IMR-90 (cell line): Measurements from ENCODE around the gene MACF1. TPM values are rescaled to one million over a fixed set of nuclear protein-coding genes. Genes with fewer than 3 reads are reported as not detected.
"Not testable (repeated sequence)": the region's sequence is repeated elsewhere in the genome, so short reads cannot be mapped to it uniquely, and the experiment has no call there.

ENCODE experiments used
- ATAC-seq: fragments of 200-7000 bp; cut with Tn5 transposase; 2 replicates; pipeline ENCODE4 v1.9.1; 2020; ENCODE audit warnings: low read depth, mild to moderate bottlenecking, moderate library complexity
- BruUV-seq: library from RNA; stranded (reverse); fragments of 400-500 nt; replicated peaks from 2 replicates; lab custom pipeline; 2021; lab: Mats Ljungman, UMichigan
- CTCF ChIA-PET: fragments of 300-600 bp; formaldehyde crosslinking; extraction: SDS; loops from one replicate; lab custom pipeline; 2021; ENCODE audit warnings: antibody characterized with exemption; lab: Yijun Ruan, JAX
- POLR2A ChIA-PET: fragments of 300-600 bp; sonication (Branson Sonifier 250); formaldehyde crosslinking; loops from one replicate; lab custom pipeline; 2022; ENCODE audit warnings: antibody characterized with exemption; ENCODE audit not compliant: unreplicated experiment; lab: Charles Lee
- DNase-seq: peaks from one replicate; pipeline ENCODE4 v3.0.0; 2013
- H2AFZ ChIP-seq: replicated peaks from 2 replicates; pipeline ENCODE3; 2013; ENCODE audit warnings: low read length, mild to moderate bottlenecking; ENCODE audit not compliant: poor library complexity
- H2AK5ac ChIP-seq: 2 replicates; pipeline ENCODE4 v1.6.1; 2013; ENCODE audit warnings: low read depth, low read length, inconsistent platforms
- H2AK9ac ChIP-seq: replicated peaks from 2 replicates; pipeline ENCODE3; 2013; ENCODE audit warnings: mild to moderate bottlenecking, low read depth, low read length, moderate library complexity; ENCODE audit not compliant: poor library complexity
- H2BK120ac ChIP-seq: 2 replicates; pipeline ENCODE4 v1.6.1; 2013; ENCODE audit warnings: low read depth, low read length, inconsistent platforms
- H2BK15ac ChIP-seq: 3 replicates; pipeline ENCODE4 v1.6.1; 2013; ENCODE audit warnings: low read depth, low read length, inconsistent platforms
- H2BK20ac ChIP-seq: 2 replicates; pipeline ENCODE4 v1.6.1; 2013; ENCODE audit warnings: low read depth, mild to moderate bottlenecking, inconsistent platforms, low read length, moderate library complexity
- H2BK5ac ChIP-seq: 2 replicates; pipeline ENCODE4 v1.6.1; 2013; ENCODE audit warnings: mild to moderate bottlenecking, low read depth, low read length, inconsistent platforms; ENCODE audit not compliant: poor library complexity, severe bottlenecking
- H3K14ac ChIP-seq: replicated peaks from 2 replicates; pipeline ENCODE4 v1.6.1; 2013; ENCODE audit warnings: low read depth, low read length, inconsistent platforms
- H3K18ac ChIP-seq: 2 replicates; pipeline ENCODE4 v1.6.1; 2013; ENCODE audit warnings: low read depth, low read length, control low read depth
- H3K23ac ChIP-seq: 2 replicates; pipeline ENCODE4 v1.6.1; 2013; ENCODE audit warnings: low read depth, low read length, inconsistent platforms
- H3K27ac ChIP-seq: 2 replicates; pipeline ENCODE4 v1.5.1; 2013; ENCODE audit warnings: mild to moderate bottlenecking, control low read depth, low read length; ENCODE audit not compliant: insufficient read depth
- H3K27me3 ChIP-seq: 2 replicates; pipeline ENCODE4 v1.6.1; 2013; ENCODE audit warnings: low read length; ENCODE audit not compliant: control insufficient read depth, insufficient read depth
- H3K36me3 ChIP-seq: 2 replicates; pipeline ENCODE4 v1.6.1; 2013; ENCODE audit warnings: low read length, mixed read lengths; ENCODE audit not compliant: control insufficient read depth, insufficient read depth
- H3K4ac ChIP-seq: 2 replicates; pipeline ENCODE4 v1.6.1; 2013; ENCODE audit warnings: low read depth, low read length, inconsistent platforms
- H3K4me1 ChIP-seq: 2 replicates; pipeline ENCODE4 v1.6.1; 2013; ENCODE audit warnings: low read length, mixed read lengths; ENCODE audit not compliant: control insufficient read depth, insufficient read depth
- H3K4me2 ChIP-seq: 2 replicates; pipeline ENCODE4 v1.6.1; 2013; ENCODE audit warnings: low read depth, mild to moderate bottlenecking, control low read depth, low read length, moderate library complexity
- H3K4me3 ChIP-seq: 2 replicates; pipeline ENCODE4 v1.5.1; 2013; ENCODE audit warnings: low read depth, mild to moderate bottlenecking, control low read depth, low read length, moderate library complexity; ENCODE audit not compliant: insufficient read depth
- H3K56ac ChIP-seq: 2 replicates; pipeline ENCODE4 v1.6.1; 2013; ENCODE audit warnings: low read length, inconsistent platforms; ENCODE audit not compliant: insufficient read depth; ENCODE audit errors: extremely low read depth
- H3K79me1 ChIP-seq, 2 experiments: 2 replicates each; pipeline ENCODE4 v1.6.1; 2013; ENCODE audit warnings: low read length in 2 of 2, inconsistent platforms in 1 of 2, low read depth in 1 of 2
- H3K9ac ChIP-seq: 2 replicates; pipeline ENCODE4 v1.6.1; 2013; ENCODE audit warnings: low read depth, low read length, control low read depth
- H3K9me1 ChIP-seq: 2 replicates; pipeline ENCODE4 v1.6.1; 2013; ENCODE audit warnings: low read length, inconsistent platforms; ENCODE audit not compliant: insufficient read depth
- H3K9me3 ChIP-seq: 2 replicates; pipeline ENCODE4 v1.6.1; 2013; ENCODE audit warnings: low read length; ENCODE audit not compliant: control insufficient read depth, insufficient read depth
- H4K20me1 ChIP-seq: 2 replicates; pipeline ENCODE4 v1.6.1; 2013; ENCODE audit warnings: low read length, inconsistent platforms; ENCODE audit not compliant: insufficient read depth
- H4K5ac ChIP-seq: 2 replicates; pipeline ENCODE4 v1.6.1; 2013; ENCODE audit warnings: mild to moderate bottlenecking, low read depth, low read length, control low read depth
- H4K8ac ChIP-seq, 2 experiments: 2 replicates each; pipeline ENCODE4 v1.6.1; 2013; ENCODE audit warnings: low read depth in 2 of 2, low read length in 2 of 2, control low read depth in 1 of 2, inconsistent platforms in 1 of 2
- H4K91ac ChIP-seq: 2 replicates; pipeline ENCODE4 v1.6.1; 2013; ENCODE audit warnings: low read depth, low read length, inconsistent platforms; ENCODE audit not compliant: insufficient read depth
- WGBS, 2 experiments: methylation state at CpG; one replicate each; pipeline versions ENCODE4 v1.1.5 to v1.1.7; 2013; ENCODE audit warnings: missing lambda C conversion rate in 2 of 2; ENCODE audit not compliant: insufficient read length in 1 of 2; ENCODE audit errors: extremely low coverage in 2 of 2; 5-methylcytosine and 5-hydroxymethylcytosine counted together
- dilution Hi-C: fragments of 300-500 bp; cut with HindIII; formaldehyde crosslinking; loops from one replicate; pipeline ENCODE4 v1.14.3; 2018; ENCODE audit warnings: low sequenced_read_pairs; ENCODE audit not compliant: unreplicated experiment
- in situ Hi-C: fragments of 300-500 bp; cut with MboI; formaldehyde crosslinking; loops from 3 replicates; pipeline ENCODE4 v1.14.3; 2019; ENCODE audit warnings: low sequenced_read_pairs, inconsistent platforms, mixed read lengths
- intact Hi-C: fragments of 100-400 bp; cut with micrococcal nuclease; formaldehyde crosslinking; loops from 2 replicates; pipeline ENCODE4 v1.10.0; 2022
- polyA plus RNA-seq, 3 experiments: library from polyadenylated mRNA; depleted of rRNA; stranded (reverse); fragments of >200 nt; gene quantifications; 2 replicates each; pipeline ENCODE4 v1.2.3, GENCODE V29; 2012; ENCODE audit warnings: low replicate concordance in 1 of 3
- total RNA-seq: library from RNA; depleted of rRNA; stranded (reverse); fragments of >200 nt; gene quantifications from 2 replicates; pipeline ENCODE4 v1.2.3, GENCODE V29; 2012

The MACF1 gene
- total and polyA plus RNA-seq, 2 of the 4 experiments (the other 2 are of a cell fraction) = 67.6 to 369 TPM

GRCh38 chr1:39514710-39515124, 310.2 kb downstream of the MACF1 start:
- H3K27ac ChIP-seq, H3K9me3 ChIP-seq, H3K14ac ChIP-seq, dilution Hi-C loops, H3K18ac ChIP-seq, H4K8ac ChIP-seq, POLR2A ChIA-PET, intact Hi-C loops, BruUV-seq, H3K4ac ChIP-seq, H4K5ac ChIP-seq, H4K20me1 ChIP-seq, H3K9me1 ChIP-seq, H3K4me1 ChIP-seq, H2AFZ ChIP-seq, H2BK5ac ChIP-seq, H2BK120ac ChIP-seq, H2AK5ac ChIP-seq, H2BK15ac ChIP-seq, H3K4me2 ChIP-seq, H3K23ac ChIP-seq, H2AK9ac ChIP-seq, H3K56ac ChIP-seq, H3K27me3 ChIP-seq, in situ Hi-C loops, CTCF ChIA-PET, H3K36me3 ChIP-seq, H3K79me1 ChIP-seq, H4K91ac ChIP-seq, H3K9ac ChIP-seq, H2BK20ac ChIP-seq, DNase-seq: not testable (repeated sequence)
- no CpG with 5 or more reads among the region's 46 CpGs for WGBS, 2 experiments
- ATAC-seq = peak; percentile 50
- 0 out of 2 replicates have a peak overlapping the region, but pooled peaks have one; percentile 3 for H3K4me3 ChIP-seq

GRCh38 chr1:39515131-39516086, 310.9 kb downstream of the MACF1 start:
- dilution Hi-C loops, H2AFZ ChIP-seq, H3K56ac ChIP-seq, H2BK5ac ChIP-seq, H3K9me3 ChIP-seq, CTCF ChIA-PET, in situ Hi-C loops, H3K79me1 ChIP-seq, H2BK20ac ChIP-seq, H2AK5ac ChIP-seq, H3K27me3 ChIP-seq, H3K36me3 ChIP-seq, H3K4me1 ChIP-seq, intact Hi-C loops, H3K18ac ChIP-seq, H2AK9ac ChIP-seq, H4K20me1 ChIP-seq, H3K23ac ChIP-seq, BruUV-seq, POLR2A ChIA-PET, H3K9me1 ChIP-seq, H3K27ac ChIP-seq: not testable (repeated sequence)
- DNase-seq (peak; percentile 53), ATAC-seq (peak; percentile 77)
- Histone ChIP-seq H4K91ac (peak overlapping the region; percentile 86), H3K4me3 (peak overlapping the region; percentile 41), H4K8ac (peak overlapping the region; percentile 82 to 96; a peak in 3 of 4 replicates), H4K5ac (peak overlapping the region; percentile 89; the same call in 1 of the 2 replicates), H2BK120ac (0 out of 2 replicates have a peak overlapping the region, but pooled peaks have one; percentile 64), H2BK15ac (0 out of 3 replicates have a peak overlapping the region, but pooled peaks have one; percentile 50), H3K9ac (peak overlapping the region; percentile 79), H3K4ac (peak overlapping the region; percentile 72), H3K4me2 (peak overlapping the region; percentile 47; the same call in 1 of the 2 replicates), H3K14ac (peak overlapping the region; percentile 93; the same call in 1 of the 2 replicates)
- no CpG with 5 or more reads among the region's 78 CpGs for WGBS, 2 experiments
